GM18867 (cell line): ENCODE measurements around the gene TSPAN7.
A peak's percentile ranks its signal among the peaks of the same experiment; 100 is the strongest.

Source experiments
- ATAC-seq: cut with Tn5 transposase; IDR thresholded peaks from one replicate; pipeline ENCODE4 v1.9.1; 2021; ENCODE audit warnings: mild to moderate bottlenecking, moderate library complexity; ENCODE audit not compliant: unreplicated experiment

The TSPAN7 gene

GRCh38 chrX:38561126-38561868 lies at the start of gene TSPAN7:
Gene TSPAN7, plus strand, starts transcription at chrX:38561542. Its CDS starts 5 bp downstream, at chrX:38561547.
- peak; percentile 90 for ATAC-seq

- no peak for ATAC-seq
Observed at GRCh38 chrX:38513112-38513742, 48.1 kb upstream of the TSPAN7 start.

- no peak for ATAC-seq
Observed at GRCh38 chrX:38514016-38514854, 47.1 kb upstream of the TSPAN7 start.

- no peak for ATAC-seq
Observed at GRCh38 chrX:38515291-38515690, 46.1 kb upstream of the TSPAN7 start.

GRCh38 chrX:38516196-38516774 lies 45.1 kb upstream of the TSPAN7 start:
- no peak for ATAC-seq

- no peak for ATAC-seq
Observed at GRCh38 chrX:38519651-38520050, 41.7 kb upstream of the TSPAN7 start.

GRCh38 chrX:38538134-38538533 lies 23.2 kb upstream of the TSPAN7 start:
- no peak for ATAC-seq

GRCh38 chrX:38539748-38540147 lies 21.6 kb upstream of the TSPAN7 start:
- no peak for ATAC-seq

GRCh38 chrX:38548508-38548907 lies 12.8 kb upstream of the TSPAN7 start:
- no peak for ATAC-seq

GRCh38 chrX:38552721-38553120 lies 8.6 kb upstream of the TSPAN7 start:
- no peak for ATAC-seq

- no peak for ATAC-seq
Observed at GRCh38 chrX:38558686-38559085, 2.7 kb upstream of the TSPAN7 start.

- ATAC-seq, result no peak
Observed at GRCh38 chrX:38560776-38561125, 591 bp upstream of the TSPAN7 start.

GRCh38 chrX:38561951-38562719 lies 793 bp downstream of the TSPAN7 start:
- ATAC-seq, result no peak

GRCh38 chrX:38563030-38563429 lies 1.7 kb downstream of the TSPAN7 start:
- ATAC-seq, result no peak

GRCh38 chrX:38570396-38570795 lies 9.1 kb downstream of the TSPAN7 start:
- ATAC-seq, result no peak

GRCh38 chrX:38571058-38571457 lies 9.7 kb downstream of the TSPAN7 start:
- ATAC-seq, result no peak

GRCh38 chrX:38574858-38575257 lies 13.5 kb downstream of the TSPAN7 start:
- no peak for ATAC-seq

- no peak for ATAC-seq
Observed at GRCh38 chrX:38575888-38576287, 14.5 kb downstream of the TSPAN7 start.

GRCh38 chrX:38577738-38578137 lies 16.4 kb downstream of the TSPAN7 start:
- no peak for ATAC-seq

GRCh38 chrX:38578167-38578566 lies 16.8 kb downstream of the TSPAN7 start:
- ATAC-seq, result no peak

GRCh38 chrX:38583181-38583580 lies 21.8 kb downstream of the TSPAN7 start:
- no peak for ATAC-seq
